Heart left ventricle (tissue), 13 donors: ENCODE data around the gene TERT.

Experiments
- CTCF ChIP-seq, 12 donors: fragments of 200-600 bp; sonication (generic) in 4 of 12; IDR thresholded peaks; one replicate each; pipeline versions ENCODE4 v1.5.0 to v1.8.0; 2018 to 2022; ENCODE audit warnings: antibody characterized with exemption in 12 of 12, mild to moderate bottlenecking in 5 of 12
- POLR2A ChIP-seq, 2 donors: fragments of 450-650 bp; IDR thresholded peaks; one replicate each; pipeline ENCODE4 v1.6.1; 2017; ENCODE audit warnings: antibody characterized with exemption in 2 of 2, mild to moderate bottlenecking in 2 of 2, moderate library complexity in 2 of 2
- donor health status: ischemic (EF 13 %, LVEDD 7.1; RV severe dilation, severe dysfunction).
- donor health status: DM: no; HTN: yes; CAD: no.
- donor health status: DM: no; HTN: no; CAD: no.
- donor health status: ischemic (EF 25% LVEDD 6.9; RV normal size, moderate dysfunction).
- donor health status: ischemic (EF 25% LVEDD 5.7; RV mildly dilated, moderate dysfunction).
- donor health status: ischemic (EF 35%, LVEDD 5.7; RV mildly dilated, moderate dysfunction).
- donor health status: nonischemic (EF 11% LVEDD 7.7; RV severe dilation, severe dysfunction).
- donor health status: DM: yes; HTN: yes; CAD: no.
- donor health status: PGD.
- donor health status: ischemic (EF 29% LVEDD 5.4; RV normal size, mild dysfunction).
- donor health status: nonischemic (EF 23%, LVEDD 6.1; RV moderate dilation, normal function).

- TF ChIP-seq POLR2A (IDR thresholded peaks at IDR 0.05) (no peak), CTCF (IDR thresholded peaks at IDR 0.05) (no peak)
Measured at GRCh38 chr5:1221721-1222120, 73.1 kb downstream of the TERT start.
